ENCODE results near the gene ANKRD55. TPM values are rescaled to one million over a fixed set of nuclear protein-coding genes. Genes with fewer than 3 reads are reported as not detected.

ANKRD55 gene
- total and polyA plus RNA-seq, 10 donors = 0.42 to 9.0 (median 2.3) TPM

DNA sequence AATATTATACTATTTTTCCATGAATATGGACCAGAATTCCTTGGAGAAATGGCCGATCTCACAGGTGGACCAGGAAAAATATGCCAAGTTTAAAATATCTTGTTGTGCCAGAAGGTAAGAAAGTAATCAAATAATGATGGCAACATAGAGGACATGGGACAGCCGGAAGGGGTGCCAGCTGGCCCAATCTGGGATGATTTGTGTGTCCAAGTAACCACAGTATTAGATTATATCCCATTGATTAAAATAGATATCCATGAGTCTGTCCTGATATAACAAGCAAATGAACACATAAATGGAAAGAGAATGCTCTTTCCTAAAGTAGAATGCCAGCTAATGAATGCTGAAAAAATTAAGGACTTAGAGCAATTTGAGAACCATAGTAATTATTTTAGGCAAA is 39.6 kb upstream of the ANKRD55 start:
- intact Hi-C loops (cut with DNase I; ENCODE audit: low total_unique reads) = loop anchor here (5.0 kb wide), 1 partner anchor 565 kb away; no protein-coding TSS in a partner anchor
- 91 to 96% (median 93%) methylated on average over 2 of the region's 2 CpGs for WGBS, 5 donors
- H3K4me3 ChIP-seq = no peak overlapping the region
- no peaks in the 10 kb centered on the region for H3K36me3 ChIP-seq
- TF ChIP-seq, protein P1, sequence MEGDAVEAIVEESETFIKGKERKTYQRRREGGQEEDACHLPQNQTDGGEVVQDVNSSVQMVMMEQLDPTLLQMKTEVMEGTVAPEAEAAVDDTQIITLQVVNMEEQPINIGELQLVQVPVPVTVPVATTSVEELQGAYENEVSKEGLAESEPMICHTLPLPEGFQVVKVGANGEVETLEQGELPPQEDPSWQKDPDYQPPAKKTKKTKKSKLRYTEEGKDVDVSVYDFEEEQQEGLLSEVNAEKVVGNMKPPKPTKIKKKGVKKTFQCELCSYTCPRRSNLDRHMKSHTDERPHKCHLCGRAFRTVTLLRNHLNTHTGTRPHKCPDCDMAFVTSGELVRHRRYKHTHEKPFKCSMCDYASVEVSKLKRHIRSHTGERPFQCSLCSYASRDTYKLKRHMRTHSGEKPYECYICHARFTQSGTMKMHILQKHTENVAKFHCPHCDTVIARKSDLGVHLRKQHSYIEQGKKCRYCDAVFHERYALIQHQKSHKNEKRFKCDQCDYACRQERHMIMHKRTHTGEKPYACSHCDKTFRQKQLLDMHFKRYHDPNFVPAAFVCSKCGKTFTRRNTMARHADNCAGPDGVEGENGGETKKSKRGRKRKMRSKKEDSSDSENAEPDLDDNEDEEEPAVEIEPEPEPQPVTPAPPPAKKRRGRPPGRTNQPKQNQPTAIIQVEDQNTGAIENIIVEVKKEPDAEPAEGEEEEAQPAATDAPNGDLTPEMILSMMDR (IDR thresholded peaks at IDR 0.05 in 8 of 11, conservative IDR thresholded peaks at IDR 0.05 in 3 of 11) = no peak
- no peak for TF ChIP-seq POLR2AphosphoS5 (IDR thresholded peaks at IDR 0.05)
- TF ChIP-seq POLR2A (IDR thresholded peaks at IDR 0.05) = no peak
- no peak for DNase-seq
- no peaks in the 10 kb centered on the region for H3K9me3 ChIP-seq
- H3K27me3 ChIP-seq (replicated peaks in 1 of 7) = no peaks in the 10 kb centered on the region
- no peak overlapping the region for H3K27ac ChIP-seq
- peaks cover 0 to 24% (median 15%) of the 10 kb centered on the region in 6 donors for H3K4me1 ChIP-seq

DNA sequence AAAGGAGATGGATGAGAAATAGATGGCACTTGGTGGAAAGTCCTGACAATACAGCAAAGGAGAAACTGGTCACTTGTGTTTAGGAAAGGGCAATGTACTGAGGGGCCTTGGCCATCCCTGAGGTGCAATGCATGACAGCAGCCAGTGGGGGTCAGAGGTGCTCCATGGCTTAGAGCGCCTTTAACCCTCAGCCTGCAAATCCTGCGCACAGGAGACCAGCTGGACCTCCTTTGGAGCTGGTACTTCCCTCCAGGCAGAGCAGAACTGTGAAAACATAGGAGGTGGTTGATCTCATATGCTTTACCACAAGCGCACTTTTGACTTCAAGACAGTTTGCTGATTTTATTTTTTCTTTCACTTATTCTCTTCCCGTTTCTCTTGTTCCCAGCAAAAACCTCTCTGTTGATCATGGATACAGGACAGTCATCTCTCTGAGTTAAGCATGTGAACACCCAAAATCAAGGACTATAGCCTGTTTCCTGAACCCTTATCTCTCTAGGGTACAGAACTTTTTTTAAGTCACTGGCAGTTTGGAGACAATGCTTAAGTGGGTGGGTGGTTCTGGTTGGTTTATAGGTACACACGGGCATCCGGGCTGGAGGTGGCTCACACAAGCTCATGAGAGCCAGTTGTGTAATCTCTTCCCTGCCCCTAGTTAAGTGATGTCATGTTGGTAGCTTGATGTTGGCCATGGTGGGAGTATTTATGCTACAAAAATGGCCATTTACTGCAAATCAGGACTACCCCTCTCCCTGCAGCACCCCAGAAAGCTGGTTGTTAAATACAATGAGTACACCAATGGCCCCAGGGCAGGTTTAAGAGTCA is 37.6 kb upstream of the ANKRD55 start:
- peak; percentile 91 for DNase-seq
- 8 to 29% (median 24%) methylated on average over 6 of the region's 6 CpGs for WGBS, 5 donors

DNA sequence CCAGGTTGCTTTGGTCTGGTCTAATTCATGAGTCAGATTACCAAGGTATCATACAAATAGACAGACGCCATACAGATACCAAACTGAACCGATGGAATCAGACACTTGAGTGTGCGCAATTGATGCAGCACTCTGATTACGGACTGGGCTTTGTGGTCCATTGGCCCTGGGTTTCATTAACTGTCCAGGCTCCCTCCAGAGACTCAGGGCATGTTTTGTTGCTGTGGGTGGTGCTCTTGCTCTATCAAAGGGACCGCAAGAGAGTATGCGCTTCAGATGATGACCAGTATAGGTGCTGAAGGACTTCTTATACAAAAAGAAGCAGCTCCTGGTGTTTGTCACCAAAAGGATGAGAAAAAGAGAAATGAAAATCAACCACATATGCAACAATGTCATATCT is 36.9 kb upstream of the ANKRD55 start:
- H3K27me3 ChIP-seq (replicated peaks in 1 of 7) = no peaks in the 10 kb centered on the region
- WGBS, 5 donors = 88 to 96% (median 92%) methylated on average over 6 of the region's 6 CpGs
- no peaks in the 10 kb centered on the region for H3K9me3 ChIP-seq
- no peak for DNase-seq
- H3K27ac ChIP-seq = peak overlapping the region in 4 of 8 donors; percentile 56 to 65 (median 60)
- intact Hi-C loops (cut with DNase I; ENCODE audit: low total_unique reads) = loop anchor here (5.0 kb wide), 1 partner anchor 567 kb away; no protein-coding TSS in a partner anchor
- no peak for TF ChIP-seq POLR2AphosphoS5 (IDR thresholded peaks at IDR 0.05)
- TF ChIP-seq, protein P1 (IDR thresholded peaks at IDR 0.05 in 8 of 11, conservative IDR thresholded peaks at IDR 0.05 in 3 of 11) = no peak
- no peak for TF ChIP-seq POLR2A (IDR thresholded peaks at IDR 0.05)
- no peak overlapping the region for H3K4me3 ChIP-seq
- H3K36me3 ChIP-seq = no peaks in the 10 kb centered on the region
- H3K4me1 ChIP-seq = peaks cover 0 to 24% (median 15%) of the 10 kb centered on the region in 6 donors

More for the DNA sequence above, 37.6 kb upstream of the ANKRD55 start:
- TF ChIP-seq POLR2A (IDR thresholded peaks at IDR 0.05) (no peak), POLR2AphosphoS5 (IDR thresholded peaks at IDR 0.05) (peak in 2 of 3 donors; percentile 72 to 80)
- TF ChIP-seq, protein P1 (IDR thresholded peaks at IDR 0.05 in 8 of 11, conservative IDR thresholded peaks at IDR 0.05 in 3 of 11) = peak; percentile 91 to 99 (median 97)
- H3K27me3 ChIP-seq (replicated peaks in 1 of 7) = no peaks in the 10 kb centered on the region
- peak overlapping the region in 7 of 8 donors; percentile 34 to 67 (median 58) for H3K27ac ChIP-seq
- no peaks in the 10 kb centered on the region for H3K9me3 ChIP-seq
- H3K36me3 ChIP-seq = no peaks in the 10 kb centered on the region
- H3K4me3 ChIP-seq = no peak overlapping the region
- intact Hi-C loops (cut with DNase I; ENCODE audit: low total_unique reads) = loop anchor here (5.0 kb wide), 1 partner anchor 567 kb away; no protein-coding TSS in a partner anchor
- H3K4me1 ChIP-seq = peaks cover 0 to 24% (median 15%) of the 10 kb centered on the region in 6 donors
